Limb (tissue), 2 donors: ENCODE results near the gene HSP90B1.
A peak's percentile ranks its signal among the peaks of the same experiment; 100 is the strongest.

Experiments used
- DNase-seq, 2 donors: peaks; one replicate each; pipeline ENCODE4 v3.0.0-alpha.2; 2016; ENCODE audit errors: extremely low spot score in 2 of 2

HSP90B1 gene

GRCh38 chr12:103929046-103929783 is 995 bp upstream of the HSP90B1 start:
- DNase-seq, result peak; percentile 93 to 95

GRCh38 chr12:103929784-103930033 is 501 bp upstream of the HSP90B1 start:
- DNase-seq, result no peak

- no peak for DNase-seq
Observed at GRCh38 chr12:103930787-103931735, 851 bp downstream of the HSP90B1 start.

- no peak for DNase-seq
Observed at GRCh38 chr12:103933237-103933636, 3.0 kb downstream of the HSP90B1 start.

GRCh38 chr12:103936679-103937078 is 6.5 kb downstream of the HSP90B1 start:
- no peak for DNase-seq

GRCh38 chr12:103944964-103945363 is 14.8 kb downstream of the HSP90B1 start:
- no peak for DNase-seq

- DNase-seq, result no peak
Observed at GRCh38 chr12:103947871-103948555, 17.8 kb downstream of the HSP90B1 start.

GRCh38 chr12:103948746-103949406 is 18.7 kb downstream of the HSP90B1 start:
- no peak for DNase-seq

GRCh38 chr12:103952497-103952896 is 22.3 kb downstream of the HSP90B1 start:
- no peak for DNase-seq

- no peak for DNase-seq
Observed at GRCh38 chr12:103955811-103956508, 25.8 kb downstream of the HSP90B1 start.

GRCh38 chr12:103956509-103957027 is 26.4 kb downstream of the HSP90B1 start:
- DNase-seq, result no peak

GRCh38 chr12:103957865-103958388 is 27.7 kb downstream of the HSP90B1 start:
- DNase-seq, result no peak

GRCh38 chr12:103958621-103959020 is 28.4 kb downstream of the HSP90B1 start:
- no peak for DNase-seq

- DNase-seq, result no peak
Observed at GRCh38 chr12:103960616-103961227, 30.5 kb downstream of the HSP90B1 start.

GRCh38 chr12:103962493-103962892 is 32.3 kb downstream of the HSP90B1 start:
- no peak for DNase-seq

GRCh38 chr12:103964805-103965204 is 34.6 kb downstream of the HSP90B1 start:
- no peak for DNase-seq

GRCh38 chr12:103965255-103965589 is 35.0 kb downstream of the HSP90B1 start:
- no peak for DNase-seq

GRCh38 chr12:103965590-103966504 is 35.6 kb downstream of the HSP90B1 start, which contains the start of gene TDG:
TSS of gene TDG (plus strand) at chr12:103965872. CDS start at chr12:103966038, 166 bp downstream.
- DNase-seq, result peak; percentile 98

GRCh38 chr12:103966736-103967135 is 36.5 kb downstream of the HSP90B1 start:
- no peak for DNase-seq
